SU-DHL-6 (cell line): ENCODE measurements around the gene ATXN2L.

Experiments used
- EZH2phosphoT487 ChIP-seq: fragments of 200-600 bp; sonication (generic), shearing (Covaris generic); conservative IDR thresholded peaks from 2 replicates; pipeline ENCODE4 v1.6.1; 2018; ENCODE audit warnings: mild to moderate bottlenecking, antibody characterized with exemption, low read length, moderate library complexity, mixed read lengths
- TF ChIP-seq, protein P1 (sequence below): fragments of 200-600 bp; sonication (generic); IDR thresholded peaks from one replicate; pipeline ENCODE4 v1.5.1; 2017; ENCODE audit warnings: antibody characterized with exemption, mild to moderate bottlenecking, low read length, moderate library complexity; ENCODE audit not compliant: insufficient read depth, poor library complexity, severe bottlenecking

DNA sequence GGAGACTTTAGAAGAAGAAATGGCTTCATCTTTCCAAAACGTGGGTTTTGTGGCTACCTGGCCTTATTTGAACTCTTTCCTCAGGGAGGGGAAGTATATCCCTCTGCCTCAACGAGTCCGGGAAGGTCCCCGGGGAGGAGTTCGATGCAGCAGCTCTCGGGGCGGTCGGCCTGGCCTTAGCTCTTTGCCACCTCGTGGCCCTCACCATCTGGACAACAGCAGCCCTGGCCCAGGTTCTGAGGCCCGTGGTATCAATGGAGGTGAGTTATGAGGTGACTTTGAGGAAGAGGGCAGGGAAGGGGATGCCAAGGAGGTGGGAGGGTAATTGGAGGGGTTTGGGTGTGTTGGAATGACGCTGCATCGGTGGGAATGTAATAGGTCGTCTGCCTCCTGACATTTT, 7.7 kb downstream of the ATXN2L start:
- TF ChIP-seq, protein P1, sequence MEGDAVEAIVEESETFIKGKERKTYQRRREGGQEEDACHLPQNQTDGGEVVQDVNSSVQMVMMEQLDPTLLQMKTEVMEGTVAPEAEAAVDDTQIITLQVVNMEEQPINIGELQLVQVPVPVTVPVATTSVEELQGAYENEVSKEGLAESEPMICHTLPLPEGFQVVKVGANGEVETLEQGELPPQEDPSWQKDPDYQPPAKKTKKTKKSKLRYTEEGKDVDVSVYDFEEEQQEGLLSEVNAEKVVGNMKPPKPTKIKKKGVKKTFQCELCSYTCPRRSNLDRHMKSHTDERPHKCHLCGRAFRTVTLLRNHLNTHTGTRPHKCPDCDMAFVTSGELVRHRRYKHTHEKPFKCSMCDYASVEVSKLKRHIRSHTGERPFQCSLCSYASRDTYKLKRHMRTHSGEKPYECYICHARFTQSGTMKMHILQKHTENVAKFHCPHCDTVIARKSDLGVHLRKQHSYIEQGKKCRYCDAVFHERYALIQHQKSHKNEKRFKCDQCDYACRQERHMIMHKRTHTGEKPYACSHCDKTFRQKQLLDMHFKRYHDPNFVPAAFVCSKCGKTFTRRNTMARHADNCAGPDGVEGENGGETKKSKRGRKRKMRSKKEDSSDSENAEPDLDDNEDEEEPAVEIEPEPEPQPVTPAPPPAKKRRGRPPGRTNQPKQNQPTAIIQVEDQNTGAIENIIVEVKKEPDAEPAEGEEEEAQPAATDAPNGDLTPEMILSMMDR: no peak
- no peak for TF ChIP-seq EZH2phosphoT487
